Left renal cortex interstitium (tissue), 4 donors: ENCODE data around the gene ALDH9A1. TPM values are rescaled to one million over a fixed set of nuclear protein-coding genes. Genes with fewer than 3 reads are reported as not detected.
"Not testable (repeated sequence)": the region's sequence is repeated elsewhere in the genome, so short reads cannot be mapped to it uniquely, and the experiment has no call there.

Experiments used
- DNase-seq, 4 donors: peaks; one replicate each; pipeline ENCODE4 v3.0.0-alpha.2; 2013; ENCODE audit warnings: low read depth in 4 of 4, low spot score in 2 of 4, missing footprints in 1 of 4
- polyA plus RNA-seq, 4 donors: library from polyadenylated mRNA; unstranded; fragments of 120-200 nt; gene quantifications; one replicate each; pipeline ENCODE4 v1.2.1, GENCODE V29; 2013; ENCODE audit not compliant: insufficient read length in 4 of 4

The ALDH9A1 gene
- polyA plus RNA-seq = 100 to 1,000 TPM in 3 of 4 donors, 10 to 100 TPM in 1; 95.5 to 116 (median 106) TPM

GRCh38 chr1:165697881-165698760 is at the start of gene ALDH9A1:
Gene ALDH9A1 (minus strand): TSS chr1:165698562. CDS start chr1:165698558, 4 bp downstream.
- DNase-seq = peak; percentile 46 to 76 (median 60)

GRCh38 chr1:165747632-165748447 is 49.5 kb upstream of the ALDH9A1 start:
- DNase-seq = no peak

- not testable (repeated sequence) for DNase-seq
Observed at GRCh38 chr1:165744913-165745312, 46.6 kb upstream of the ALDH9A1 start.

- DNase-seq = no peak
Observed at GRCh38 chr1:165742194-165742593, 43.8 kb upstream of the ALDH9A1 start.

GRCh38 chr1:165738794-165739193 is 40.4 kb upstream of the ALDH9A1 start:
- no peak for DNase-seq

DNA sequence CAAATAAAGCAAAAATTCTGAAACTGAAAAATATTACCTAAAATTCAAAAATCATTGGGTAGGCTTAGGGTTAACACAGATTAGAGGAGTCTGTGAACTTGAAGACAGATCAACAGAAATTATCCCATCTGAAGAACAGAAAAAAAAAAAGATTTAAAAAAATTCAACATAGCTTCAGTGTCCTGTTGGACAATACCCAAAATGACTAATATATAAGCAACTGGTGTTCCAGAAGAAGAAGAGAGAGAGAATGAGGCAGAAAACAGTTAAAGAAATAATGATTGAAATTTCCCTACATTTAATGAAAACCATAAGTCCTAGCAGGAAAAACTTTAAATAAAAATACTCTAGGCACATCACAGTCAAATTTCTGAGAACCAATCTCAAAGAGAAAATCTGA is 38.8 kb upstream of the ALDH9A1 start:
- no peak for DNase-seq

DNA sequence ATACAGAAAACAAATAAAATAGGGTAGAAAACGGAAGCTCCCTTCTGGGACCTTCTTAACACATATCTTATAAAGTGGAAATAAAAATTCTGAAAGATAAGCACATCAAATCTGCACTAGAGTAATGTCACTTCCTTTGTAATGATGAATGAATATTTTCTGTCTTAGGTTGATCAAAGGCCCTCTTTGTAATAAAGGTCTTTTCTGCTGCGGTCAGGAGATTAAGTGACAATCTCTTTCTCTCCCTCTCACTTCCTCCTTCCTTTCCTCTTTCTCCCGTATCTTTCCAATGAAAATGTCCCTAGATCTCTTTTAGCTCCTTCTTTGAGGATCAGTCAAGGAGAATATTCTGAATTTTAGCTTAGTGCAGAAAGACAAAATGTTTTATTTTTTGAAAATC is 36.5 kb upstream of the ALDH9A1 start:
- no peak for DNase-seq

- DNase-seq = no peak
Observed at GRCh38 chr1:165726841-165727240, 28.5 kb upstream of the ALDH9A1 start.

GRCh38 chr1:165726169-165726568 is 27.8 kb upstream of the ALDH9A1 start:
- no peak for DNase-seq

- peak in 2 of 4 donors; percentile 14 to 48 for DNase-seq
Observed at GRCh38 chr1:165717918-165718515, 19.7 kb upstream of the ALDH9A1 start.

- DNase-seq = not testable (repeated sequence)
Observed at GRCh38 chr1:165716265-165717051, 18.1 kb upstream of the ALDH9A1 start.

DNA sequence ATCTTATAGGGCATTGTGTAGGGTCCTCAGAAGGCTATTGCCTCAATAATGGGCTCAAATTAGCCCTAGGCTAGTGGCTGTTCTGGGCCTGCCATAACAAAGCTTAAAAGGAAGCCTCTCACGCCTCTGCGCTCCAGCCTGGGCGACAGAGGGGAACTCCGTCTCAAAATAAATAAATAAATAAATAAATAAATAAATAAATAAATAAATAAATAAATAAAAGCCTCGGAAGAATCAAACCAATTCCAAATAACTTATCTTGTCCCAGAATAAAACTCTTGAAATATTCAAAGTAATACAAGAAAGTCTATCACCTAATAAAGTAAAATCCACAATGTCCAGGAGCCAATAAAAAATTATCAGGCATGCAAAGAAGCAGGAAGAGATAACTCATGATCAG is 14.4 kb upstream of the ALDH9A1 start:
- no peak for DNase-seq

DNA sequence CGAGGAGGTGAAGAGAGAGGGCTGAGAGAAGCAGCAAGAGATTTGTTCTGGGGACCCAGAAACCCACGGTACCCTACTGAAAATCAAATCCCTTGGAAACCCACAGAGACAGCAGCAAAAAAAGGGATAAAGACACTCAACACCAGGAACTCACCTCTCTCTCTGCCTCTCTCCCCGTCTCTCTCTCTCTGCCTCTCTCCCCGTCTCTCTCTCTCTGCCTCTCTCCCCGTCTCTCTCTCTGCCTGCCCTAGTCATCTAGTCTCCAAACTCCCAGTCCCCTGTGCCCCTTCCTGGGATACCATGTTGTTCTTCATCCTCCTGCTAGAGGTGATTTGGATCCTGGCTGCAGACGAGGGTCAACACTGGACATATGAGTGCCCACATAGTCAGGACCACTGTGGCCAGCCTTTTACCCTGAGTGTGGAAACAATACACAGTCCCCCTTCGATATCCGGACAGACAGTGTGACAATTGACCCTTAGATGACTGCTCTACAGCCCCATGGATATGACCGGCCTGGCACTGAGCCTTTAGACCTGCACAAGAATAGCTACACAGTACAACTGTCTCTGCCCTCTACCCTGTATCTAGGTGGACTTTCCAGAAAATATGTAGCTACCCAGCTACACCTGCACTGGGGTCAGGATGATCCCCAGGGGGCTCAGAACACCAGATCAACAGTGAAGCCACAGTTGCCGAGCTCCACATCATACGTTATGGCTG is 9.8 kb upstream of the ALDH9A1 start:
- DNase-seq = no peak

GRCh38 chr1:165703648-165704047 is 5.3 kb upstream of the ALDH9A1 start:
- no peak for DNase-seq

- DNase-seq = not testable (repeated sequence)
Observed at GRCh38 chr1:165701922-165702321, 3.6 kb upstream of the ALDH9A1 start.

DNA sequence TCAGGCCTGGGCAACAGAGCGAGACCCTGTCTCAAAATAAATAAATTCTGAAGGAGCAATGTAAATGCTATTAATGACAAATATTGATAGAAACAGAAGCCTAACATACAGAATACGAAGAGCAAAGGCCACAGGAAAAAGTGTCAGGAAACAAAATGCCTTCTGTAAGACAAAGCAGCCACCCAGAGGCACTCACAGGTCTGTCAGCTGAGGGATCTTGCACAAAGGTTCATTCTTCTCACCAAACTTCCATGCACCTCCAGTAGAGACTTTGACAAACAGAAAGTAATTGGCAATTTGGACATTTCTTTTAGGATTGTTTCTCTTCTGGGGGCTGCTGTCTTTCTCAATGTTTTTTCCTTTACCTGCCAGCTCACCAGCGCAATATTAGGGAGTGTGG is 1.2 kb upstream of the ALDH9A1 start:
- DNase-seq = no peak

DNA sequence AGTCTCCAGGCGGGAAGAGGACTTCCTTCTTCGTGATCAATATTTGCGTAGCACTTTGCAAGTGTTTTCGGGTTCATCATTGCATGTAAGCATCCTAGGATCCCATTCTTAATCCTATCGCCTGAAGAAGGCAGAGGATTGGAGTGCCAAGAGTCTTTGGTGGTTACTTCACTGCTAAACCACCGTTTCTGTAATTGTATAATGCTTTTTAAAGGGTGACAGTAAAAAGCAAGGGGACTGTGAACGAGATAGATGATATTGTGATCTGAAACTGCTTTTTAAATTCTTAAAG is 345 bp upstream of the ALDH9A1 start:
- no peak for DNase-seq

- DNase-seq = no peak
Observed at GRCh38 chr1:165697491-165697880, 876 bp downstream of the ALDH9A1 start.

DNA sequence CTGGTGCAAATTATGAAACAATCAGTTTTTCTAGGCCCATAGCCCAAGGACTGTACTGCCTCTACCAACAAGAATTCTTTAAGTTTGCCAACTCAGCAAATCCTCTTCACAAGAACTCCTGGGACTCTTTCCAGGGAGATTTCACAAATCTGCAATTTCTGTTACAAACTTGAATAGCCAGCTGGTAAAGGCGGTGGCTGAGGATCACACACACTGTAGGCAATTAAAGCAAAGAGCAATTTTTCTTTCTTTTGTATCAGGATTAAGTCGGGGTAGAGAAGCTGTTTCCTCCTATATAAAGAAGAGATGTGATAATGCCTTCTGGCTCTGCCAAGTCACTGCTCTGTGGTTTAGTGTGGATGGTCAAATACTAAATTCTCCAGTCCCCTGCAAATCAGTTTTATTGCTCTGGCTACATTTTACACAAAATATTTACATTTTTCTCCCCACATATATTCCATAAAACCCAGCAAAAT is 1.7 kb downstream of the ALDH9A1 start:
- DNase-seq = no peak

DNA sequence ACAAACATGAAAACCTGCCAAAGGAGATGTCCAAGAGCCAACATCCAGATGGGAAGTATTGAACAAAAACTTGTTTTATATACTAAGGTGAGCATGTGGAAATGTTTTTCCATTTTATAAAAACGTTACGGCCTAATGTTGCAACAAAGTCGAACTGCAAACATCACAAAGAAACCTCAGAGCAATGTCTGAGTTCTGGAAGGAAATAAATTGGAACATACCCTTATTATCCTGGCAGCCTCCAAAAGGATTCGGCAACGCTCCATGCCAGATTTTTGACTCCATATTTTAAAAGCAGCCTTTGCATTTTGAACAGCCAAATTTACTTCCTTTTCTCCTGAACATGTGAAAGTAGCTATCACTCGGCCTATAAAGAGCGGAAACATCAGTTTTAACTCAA is 3.3 kb downstream of the ALDH9A1 start:
- no peak for DNase-seq
